ENCODE data around the gene XXYLT1. TPM values are rescaled to one million over a fixed set of nuclear protein-coding genes. Genes with fewer than 3 reads are reported as not detected.
"Not testable (repeated sequence)": the region's sequence is repeated elsewhere in the genome, so short reads cannot be mapped to it uniquely, and the experiment has no call there.

Gene XXYLT1
- total and polyA plus RNA-seq, 2 donors from 2014 or later = 5.7 to 10.7 TPM

- Histone ChIP-seq H3K27me3 (ENCODE audit: control insufficient read depth, insufficient read depth, low read length) (no peaks in the 10 kb centered on the region), H3K4me3 (ENCODE audit: low read length in 3 of 3) (no peak overlapping the region), H3K36me3 (ENCODE audit: control insufficient read depth in 2 of 3, insufficient read depth in 3 of 3, low read length in 3 of 3) (no peaks in the 10 kb centered on the region), H3K9me3 (ENCODE audit: control insufficient read depth in 2 of 3, insufficient read depth in 1 of 3, low read length in 3 of 3) (peaks cover 0 to 5% (median 2%) of the 10 kb centered on the region in 3 donors), H3K4me1 (ENCODE audit: control insufficient read depth in 2 of 3, insufficient read depth in 2 of 3, low read depth in 1 of 3, low read length in 3 of 3) (peaks cover 0 to 3% (median 2%) of the 10 kb centered on the region in 3 donors), H3K27ac (ENCODE audit: low read depth in 2 of 2, low read length in 2 of 2) (no peak overlapping the region), H3K9ac (ENCODE audit: low read length in 3 of 3) (no peak overlapping the region)
- no peak for DNase-seq
- intact Hi-C loops (cut with DNase I) = no loop called here
- no peak for TF ChIP-seq CTCF (IDR thresholded peaks at IDR 0.05; ENCODE audit: borderline replicate concordance, extremely low read depth, insufficient read depth)
- no peak for FAIRE-seq
Observed at GRCh38 chr3:195189821-195190220, 81.1 kb downstream of the XXYLT1 start.

DNA sequence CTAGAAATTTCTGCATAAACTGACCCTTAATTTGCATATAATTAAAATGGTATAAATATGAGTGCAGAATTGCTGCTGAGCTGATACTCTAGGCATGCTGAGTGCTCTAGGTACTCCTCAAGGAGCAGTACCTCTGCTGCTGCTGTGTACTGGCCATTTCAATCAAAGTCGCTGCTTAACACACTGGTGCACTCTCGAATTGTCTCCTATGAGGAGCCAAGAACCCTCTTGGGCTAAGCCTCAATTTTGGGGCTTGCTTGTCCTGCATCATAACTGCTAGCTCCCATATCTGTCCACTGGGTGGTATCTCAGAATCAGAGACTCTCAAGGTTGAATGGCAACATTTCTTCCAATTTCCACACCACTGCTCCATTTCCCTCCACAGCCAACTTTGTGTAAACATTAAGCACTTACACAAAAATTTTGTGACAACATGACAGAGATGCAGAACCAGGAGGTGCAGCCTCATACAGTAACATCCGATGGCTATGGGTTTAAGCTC is 82.5 kb downstream of the XXYLT1 start:
- Histone ChIP-seq H3K27me3 (ENCODE audit: control insufficient read depth, insufficient read depth, low read length) (no peaks in the 10 kb centered on the region), H3K9me3 (ENCODE audit: control insufficient read depth in 2 of 3, insufficient read depth in 1 of 3, low read length in 3 of 3) (peaks cover 0 to 5% (median 2%) of the 10 kb centered on the region in 3 donors), H3K9ac (ENCODE audit: low read length in 3 of 3) (no peak overlapping the region), H3K4me3 (ENCODE audit: low read length in 3 of 3) (no peak overlapping the region), H3K36me3 (ENCODE audit: control insufficient read depth in 2 of 3, insufficient read depth in 3 of 3, low read length in 3 of 3) (no peaks in the 10 kb centered on the region), H3K4me1 (ENCODE audit: control insufficient read depth in 2 of 3, insufficient read depth in 2 of 3, low read depth in 1 of 3, low read length in 3 of 3) (peaks cover 0 to 3% (median 2%) of the 10 kb centered on the region in 3 donors), H3K27ac (ENCODE audit: low read depth in 2 of 2, low read length in 2 of 2) (no peak overlapping the region)
- TF ChIP-seq CTCF (IDR thresholded peaks at IDR 0.05; ENCODE audit: borderline replicate concordance, extremely low read depth, insufficient read depth) = no peak
- intact Hi-C loops (cut with DNase I) = no loop called here
- no peak for FAIRE-seq
- no peak for DNase-seq

DNA sequence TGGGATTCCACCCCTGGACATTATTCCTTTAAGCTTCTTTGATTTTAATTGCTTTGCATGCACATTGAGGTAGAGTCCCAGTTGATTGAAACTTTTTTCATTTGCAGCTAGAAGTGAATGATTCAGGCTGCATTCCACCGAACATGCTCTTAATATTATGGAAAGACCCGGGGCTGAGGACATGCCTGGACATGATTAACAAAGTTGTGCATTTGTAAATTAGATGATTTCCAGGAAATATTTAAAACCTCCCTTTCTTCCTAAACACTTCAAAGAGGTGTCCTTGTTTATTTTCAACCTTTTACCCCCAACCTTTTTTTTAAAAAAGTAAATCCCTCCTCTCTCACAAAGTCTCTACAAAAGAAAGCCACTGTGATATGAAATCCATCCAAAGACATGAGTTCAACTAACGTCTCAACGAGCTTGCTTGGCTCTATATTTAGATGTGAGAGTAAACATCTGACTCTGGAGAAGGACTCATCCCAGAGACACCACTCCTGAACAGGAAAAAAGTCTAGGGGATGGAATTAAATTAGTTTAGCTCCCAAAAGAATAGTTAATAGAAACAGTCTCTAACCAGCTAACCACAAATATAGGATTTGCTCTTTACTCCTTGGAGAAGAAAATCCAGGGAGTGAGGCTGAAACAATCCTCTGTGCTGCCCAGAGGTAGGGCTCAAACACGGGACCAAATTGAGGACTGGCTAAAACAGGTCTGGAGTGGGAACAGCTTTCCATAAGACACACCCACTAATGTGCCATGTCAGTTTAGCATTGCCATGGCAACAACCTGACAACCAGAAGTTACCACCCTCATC is 83.1 kb downstream of the XXYLT1 start:
- intact Hi-C loops (cut with DNase I) = no loop called here
- no peak for DNase-seq
- Histone ChIP-seq H3K27me3 (ENCODE audit: control insufficient read depth, insufficient read depth, low read length) (no peaks in the 10 kb centered on the region), H3K4me3 (ENCODE audit: low read length in 3 of 3) (no peak overlapping the region), H3K27ac (ENCODE audit: low read depth in 2 of 2, low read length in 2 of 2) (no peak overlapping the region), H3K9ac (ENCODE audit: low read length in 3 of 3) (no peak overlapping the region), H3K9me3 (ENCODE audit: control insufficient read depth in 2 of 3, insufficient read depth in 1 of 3, low read length in 3 of 3) (peaks cover 0 to 5% (median 2%) of the 10 kb centered on the region in 3 donors), H3K4me1 (ENCODE audit: control insufficient read depth in 2 of 3, insufficient read depth in 2 of 3, low read depth in 1 of 3, low read length in 3 of 3) (peaks cover 0 to 5% (median 3%) of the 10 kb centered on the region in 3 donors), H3K36me3 (ENCODE audit: control insufficient read depth in 2 of 3, insufficient read depth in 3 of 3, low read length in 3 of 3) (no peaks in the 10 kb centered on the region)
- no peak for FAIRE-seq
- no peak for TF ChIP-seq CTCF (IDR thresholded peaks at IDR 0.05; ENCODE audit: borderline replicate concordance, extremely low read depth, insufficient read depth)

GRCh38 chr3:195186710-195187047 is 84.3 kb downstream of the XXYLT1 start:
- H3K9ac ChIP-seq (ENCODE audit: low read length in 3 of 3); FAIRE-seq; H3K36me3 ChIP-seq (ENCODE audit: control insufficient read depth in 2 of 3, insufficient read depth in 3 of 3, low read length in 3 of 3); DNase-seq; H3K27ac ChIP-seq (ENCODE audit: low read depth in 2 of 2, low read length in 2 of 2); H3K9me3 ChIP-seq (ENCODE audit: control insufficient read depth in 2 of 3, insufficient read depth in 1 of 3, low read length in 3 of 3); intact Hi-C loops (cut with DNase I); H3K27me3 ChIP-seq (ENCODE audit: control insufficient read depth, insufficient read depth, low read length); H3K4me3 ChIP-seq (ENCODE audit: low read length in 3 of 3): not testable (repeated sequence)
- H3K4me1 ChIP-seq (ENCODE audit: control insufficient read depth in 2 of 3, insufficient read depth in 2 of 3, low read depth in 1 of 3, low read length in 3 of 3) = peaks cover 0 to 11% (median 3%) of the 10 kb centered on the region in 3 donors
